BE2C (cell line): Measurements from ENCODE around the gene KIAA0408.

ENCODE experiments used
- DNase-seq: peaks from one replicate; pipeline ENCODE4 v3.0.0-alpha.2; 2020
- H3K27me3 ChIP-seq: fragments of 250-450 bp; sonication (Bioruptor Pico); 2 replicates; pipeline ENCODE4 v1.5.1; 2020; ENCODE audit warnings: mild to moderate bottlenecking
- H3K36me3 ChIP-seq: fragments of 250-450 bp; sonication (Bioruptor Pico); 2 replicates; pipeline ENCODE4 v1.5.1; 2020; ENCODE audit warnings: mild to moderate bottlenecking
- H3K4me1 ChIP-seq: fragments of 250-450 bp; sonication (Bioruptor Pico); 2 replicates; pipeline ENCODE4 v1.5.1; 2020
- H3K4me3 ChIP-seq: 2 replicates; pipeline ENCODE4 v1.5.1; 2011; ENCODE audit warnings: low read depth, low read length
- H3K9me3 ChIP-seq: fragments of 250-450 bp; sonication (Bioruptor Pico); 2 replicates; pipeline ENCODE4 v1.5.1; 2020
- TF ChIP-seq, protein P1 (sequence below): IDR thresholded peaks from 2 replicates; pipeline ENCODE4 v1.5.1; 2012; ENCODE audit warnings: mild to moderate bottlenecking, low read depth, low read length

The KIAA0408 gene

GRCh38 chr6:127489248-127489647 lies 30.1 kb upstream of the KIAA0408 start:
- no peaks in the 10 kb centered on the region for H3K27me3 ChIP-seq

DNA sequence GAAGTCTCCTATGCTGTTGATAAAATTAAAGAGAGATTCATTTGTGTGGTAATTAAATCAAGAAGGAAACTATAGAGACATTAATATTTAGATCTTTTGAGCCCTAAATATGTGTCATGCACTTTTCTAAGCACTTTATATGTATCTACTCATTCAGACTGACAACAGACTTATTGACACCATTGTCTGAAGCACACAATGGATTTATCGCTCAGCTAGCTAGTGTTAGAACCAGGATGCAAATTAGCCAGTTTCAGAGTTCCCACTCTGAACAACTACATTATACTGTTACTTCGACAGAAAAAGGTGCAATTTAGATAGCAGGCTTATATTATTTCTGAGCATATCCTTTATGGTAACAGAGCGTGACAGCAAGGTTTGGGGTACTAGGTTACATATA lies 27.7 kb upstream of the KIAA0408 start:
- no peaks in the 10 kb centered on the region for H3K9me3 ChIP-seq
- H3K27me3 ChIP-seq, result no peaks in the 10 kb centered on the region
- TF ChIP-seq, protein P1, sequence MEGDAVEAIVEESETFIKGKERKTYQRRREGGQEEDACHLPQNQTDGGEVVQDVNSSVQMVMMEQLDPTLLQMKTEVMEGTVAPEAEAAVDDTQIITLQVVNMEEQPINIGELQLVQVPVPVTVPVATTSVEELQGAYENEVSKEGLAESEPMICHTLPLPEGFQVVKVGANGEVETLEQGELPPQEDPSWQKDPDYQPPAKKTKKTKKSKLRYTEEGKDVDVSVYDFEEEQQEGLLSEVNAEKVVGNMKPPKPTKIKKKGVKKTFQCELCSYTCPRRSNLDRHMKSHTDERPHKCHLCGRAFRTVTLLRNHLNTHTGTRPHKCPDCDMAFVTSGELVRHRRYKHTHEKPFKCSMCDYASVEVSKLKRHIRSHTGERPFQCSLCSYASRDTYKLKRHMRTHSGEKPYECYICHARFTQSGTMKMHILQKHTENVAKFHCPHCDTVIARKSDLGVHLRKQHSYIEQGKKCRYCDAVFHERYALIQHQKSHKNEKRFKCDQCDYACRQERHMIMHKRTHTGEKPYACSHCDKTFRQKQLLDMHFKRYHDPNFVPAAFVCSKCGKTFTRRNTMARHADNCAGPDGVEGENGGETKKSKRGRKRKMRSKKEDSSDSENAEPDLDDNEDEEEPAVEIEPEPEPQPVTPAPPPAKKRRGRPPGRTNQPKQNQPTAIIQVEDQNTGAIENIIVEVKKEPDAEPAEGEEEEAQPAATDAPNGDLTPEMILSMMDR, result no peak
- DNase-seq, result no peak
- peaks cover 97% of the 10 kb centered on the region for H3K36me3 ChIP-seq
- H3K4me1 ChIP-seq, result no peaks in the 10 kb centered on the region
- H3K4me3 ChIP-seq, result no peak overlapping the region

More at GRCh38 chr6:127489248-127489647, 30.1 kb upstream of the KIAA0408 start:
- TF ChIP-seq, protein P1, result no peak
- no peaks in the 10 kb centered on the region for H3K9me3 ChIP-seq
- H3K4me1 ChIP-seq, result no peaks in the 10 kb centered on the region
- no peak overlapping the region for H3K4me3 ChIP-seq
- peaks cover 97% of the 10 kb centered on the region for H3K36me3 ChIP-seq
- DNase-seq, result no peak

DNA sequence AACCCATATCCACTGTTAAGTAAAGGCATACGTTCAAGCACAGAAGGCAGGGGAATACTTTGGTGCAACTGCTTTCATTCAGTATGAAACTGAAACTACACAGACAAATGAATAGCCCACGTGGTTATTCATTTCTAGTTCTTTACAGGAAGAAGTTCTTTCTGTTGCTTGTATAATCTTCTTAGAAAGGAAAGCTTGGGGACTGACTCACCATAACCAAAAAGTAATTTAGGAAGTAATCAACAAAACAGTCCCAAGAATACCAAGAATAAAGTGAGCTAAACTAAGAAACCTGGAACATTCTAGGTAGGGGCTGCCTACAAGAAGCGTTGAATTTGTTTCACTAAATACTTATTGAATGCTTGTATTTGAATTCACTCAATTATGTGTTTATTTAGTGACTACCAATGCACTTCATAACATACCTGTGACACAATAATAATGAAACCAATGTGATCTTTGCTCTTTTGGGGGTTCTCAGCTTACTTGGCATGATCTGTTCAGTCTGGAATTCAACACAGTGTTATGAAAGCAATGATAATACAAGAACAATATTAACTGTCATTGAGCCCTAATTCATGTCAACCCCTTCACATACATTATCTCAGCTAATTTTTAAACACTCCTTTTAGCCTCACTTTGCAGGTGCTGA lies 25.1 kb upstream of the KIAA0408 start:
- DNase-seq, result no peak
- Histone ChIP-seq H3K36me3 (peaks cover 97% of the 10 kb centered on the region), H3K4me3 (no peak overlapping the region), H3K9me3 (no peaks in the 10 kb centered on the region), H3K27me3 (no peaks in the 10 kb centered on the region), H3K4me1 (no peaks in the 10 kb centered on the region)
- TF ChIP-seq, protein P1, result no peak

GRCh38 chr6:127483399-127484055 lies 24.3 kb upstream of the KIAA0408 start:
- Histone ChIP-seq H3K9me3 (no peaks in the 10 kb centered on the region), H3K27me3 (no peaks in the 10 kb centered on the region), H3K4me1 (no peaks in the 10 kb centered on the region), H3K4me3 (no peak overlapping the region), H3K36me3 (peaks cover 97% of the 10 kb centered on the region)
- TF ChIP-seq, protein P1, result no peak
- DNase-seq, result no peak

- DNase-seq, result no peak
- Histone ChIP-seq H3K27me3 (no peaks in the 10 kb centered on the region), H3K36me3 (peaks cover 98% of the 10 kb centered on the region), H3K4me1 (no peaks in the 10 kb centered on the region), H3K9me3 (no peaks in the 10 kb centered on the region), H3K4me3 (no peak overlapping the region)
- TF ChIP-seq, protein P1, result no peak
These were observed 23.1 kb upstream of the KIAA0408 start for GRCh38 chr6:127482325-127482724.

GRCh38 chr6:127481628-127482027 lies 22.4 kb upstream of the KIAA0408 start:
- Histone ChIP-seq H3K4me1 (no peaks in the 10 kb centered on the region), H3K4me3 (no peak overlapping the region), H3K9me3 (no peaks in the 10 kb centered on the region), H3K27me3 (no peaks in the 10 kb centered on the region), H3K36me3 (peaks cover 98% of the 10 kb centered on the region)
- TF ChIP-seq, protein P1, result no peak
- DNase-seq, result no peak
